ENCODE data around the gene PARN.

DNA sequence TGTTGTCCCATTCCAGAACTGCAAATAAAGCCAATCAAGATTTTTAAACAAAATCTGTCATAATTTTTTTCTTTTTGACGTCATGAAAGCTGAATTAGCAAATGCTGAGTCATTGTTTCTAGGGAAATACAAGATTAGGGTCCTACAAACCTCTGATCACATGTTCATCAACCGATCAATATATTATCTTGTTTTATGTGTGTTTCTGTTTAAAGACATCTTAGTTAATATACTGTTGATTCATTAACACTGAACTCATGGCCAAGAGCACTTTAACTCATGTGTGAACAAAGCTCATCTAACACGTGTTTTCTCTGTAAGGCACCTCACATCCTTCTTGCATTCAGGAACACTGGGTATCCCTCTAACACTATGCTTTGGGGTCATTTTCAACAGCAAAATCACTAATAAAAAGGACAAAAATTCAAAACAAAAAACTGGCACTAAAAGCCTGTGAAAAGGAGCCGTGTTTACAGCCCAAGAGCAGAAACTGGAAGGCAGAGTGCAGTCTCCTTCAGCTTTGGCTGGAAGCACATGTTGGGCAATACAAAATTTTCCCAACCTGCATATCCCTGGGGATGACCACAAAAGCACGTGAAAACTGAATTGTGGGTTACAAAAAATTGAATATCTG is 102.5 kb downstream of the PARN start:
- TF ChIP-seq, protein P1, sequence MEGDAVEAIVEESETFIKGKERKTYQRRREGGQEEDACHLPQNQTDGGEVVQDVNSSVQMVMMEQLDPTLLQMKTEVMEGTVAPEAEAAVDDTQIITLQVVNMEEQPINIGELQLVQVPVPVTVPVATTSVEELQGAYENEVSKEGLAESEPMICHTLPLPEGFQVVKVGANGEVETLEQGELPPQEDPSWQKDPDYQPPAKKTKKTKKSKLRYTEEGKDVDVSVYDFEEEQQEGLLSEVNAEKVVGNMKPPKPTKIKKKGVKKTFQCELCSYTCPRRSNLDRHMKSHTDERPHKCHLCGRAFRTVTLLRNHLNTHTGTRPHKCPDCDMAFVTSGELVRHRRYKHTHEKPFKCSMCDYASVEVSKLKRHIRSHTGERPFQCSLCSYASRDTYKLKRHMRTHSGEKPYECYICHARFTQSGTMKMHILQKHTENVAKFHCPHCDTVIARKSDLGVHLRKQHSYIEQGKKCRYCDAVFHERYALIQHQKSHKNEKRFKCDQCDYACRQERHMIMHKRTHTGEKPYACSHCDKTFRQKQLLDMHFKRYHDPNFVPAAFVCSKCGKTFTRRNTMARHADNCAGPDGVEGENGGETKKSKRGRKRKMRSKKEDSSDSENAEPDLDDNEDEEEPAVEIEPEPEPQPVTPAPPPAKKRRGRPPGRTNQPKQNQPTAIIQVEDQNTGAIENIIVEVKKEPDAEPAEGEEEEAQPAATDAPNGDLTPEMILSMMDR (IDR thresholded peaks at IDR 0.05) = no peak
- no peak for TF ChIP-seq POLR2A (IDR thresholded peaks at IDR 0.05)

Measured in right lobe of liver (tissue), 4 donors.